DLD1 (cell line): ENCODE data around the gene GYPA.
"Not testable (repeated sequence)": the region's sequence is repeated elsewhere in the genome, so short reads cannot be mapped to it uniquely, and the experiment has no call there.

Source experiments
- in situ Hi-C: cut with HindIII; loops from 2 replicates; pipeline ENCODE4 v1.10.0; 2017; ENCODE audit warnings: low sequenced_read_pairs

GYPA gene

GRCh38 chr4:144129336-144129875 lies 11.1 kb downstream of the GYPA start:
- in situ Hi-C loops: not testable (repeated sequence)

- in situ Hi-C loops: not testable (repeated sequence)
Observed at GRCh38 chr4:144128709-144129320, 11.7 kb downstream of the GYPA start.

- in situ Hi-C loops: not testable (repeated sequence)
Observed at GRCh38 chr4:144125109-144125508, 15.4 kb downstream of the GYPA start.

GRCh38 chr4:144123982-144124635 lies 16.4 kb downstream of the GYPA start:
- in situ Hi-C loops: not testable (repeated sequence)

GRCh38 chr4:144123269-144123668 lies 17.2 kb downstream of the GYPA start:
- in situ Hi-C loops: not testable (repeated sequence)

GRCh38 chr4:144119752-144120151 lies 20.8 kb downstream of the GYPA start:
- in situ Hi-C loops: not testable (repeated sequence)

- in situ Hi-C loops: no loop called here
Observed at GRCh38 chr4:144115519-144115918, 25.0 kb downstream of the GYPA start.

GRCh38 chr4:144113546-144113945 lies 27.0 kb downstream of the GYPA start:
- in situ Hi-C loops: no loop called here

- in situ Hi-C loops: no loop called here
Observed at GRCh38 chr4:144104509-144105130, 35.9 kb downstream of the GYPA start.

GRCh38 chr4:144097776-144098175 lies 42.7 kb downstream of the GYPA start:
- in situ Hi-C loops: not testable (repeated sequence)

GRCh38 chr4:144093995-144094394 lies 46.5 kb downstream of the GYPA start:
- in situ Hi-C loops: not testable (repeated sequence)

GRCh38 chr4:144091181-144091580 lies 49.3 kb downstream of the GYPA start:
- in situ Hi-C loops: not testable (repeated sequence)

GRCh38 chr4:144090744-144091143 lies 49.8 kb downstream of the GYPA start:
- in situ Hi-C loops: no loop called here

- in situ Hi-C loops: not testable (repeated sequence)
Observed at GRCh38 chr4:144082053-144082452, 58.5 kb downstream of the GYPA start.

GRCh38 chr4:144080135-144080534 lies 60.4 kb downstream of the GYPA start:
- in situ Hi-C loops: not testable (repeated sequence)

- in situ Hi-C loops: not testable (repeated sequence)
Observed at GRCh38 chr4:144078746-144079145, 61.8 kb downstream of the GYPA start.

GRCh38 chr4:144061556-144061955 lies 79.0 kb downstream of the GYPA start:
- in situ Hi-C loops: not testable (repeated sequence)

- in situ Hi-C loops: not testable (repeated sequence)
Observed at GRCh38 chr4:144060234-144060859, 80.2 kb downstream of the GYPA start.
